ENCODE results near the gene RBM10.

DNA sequence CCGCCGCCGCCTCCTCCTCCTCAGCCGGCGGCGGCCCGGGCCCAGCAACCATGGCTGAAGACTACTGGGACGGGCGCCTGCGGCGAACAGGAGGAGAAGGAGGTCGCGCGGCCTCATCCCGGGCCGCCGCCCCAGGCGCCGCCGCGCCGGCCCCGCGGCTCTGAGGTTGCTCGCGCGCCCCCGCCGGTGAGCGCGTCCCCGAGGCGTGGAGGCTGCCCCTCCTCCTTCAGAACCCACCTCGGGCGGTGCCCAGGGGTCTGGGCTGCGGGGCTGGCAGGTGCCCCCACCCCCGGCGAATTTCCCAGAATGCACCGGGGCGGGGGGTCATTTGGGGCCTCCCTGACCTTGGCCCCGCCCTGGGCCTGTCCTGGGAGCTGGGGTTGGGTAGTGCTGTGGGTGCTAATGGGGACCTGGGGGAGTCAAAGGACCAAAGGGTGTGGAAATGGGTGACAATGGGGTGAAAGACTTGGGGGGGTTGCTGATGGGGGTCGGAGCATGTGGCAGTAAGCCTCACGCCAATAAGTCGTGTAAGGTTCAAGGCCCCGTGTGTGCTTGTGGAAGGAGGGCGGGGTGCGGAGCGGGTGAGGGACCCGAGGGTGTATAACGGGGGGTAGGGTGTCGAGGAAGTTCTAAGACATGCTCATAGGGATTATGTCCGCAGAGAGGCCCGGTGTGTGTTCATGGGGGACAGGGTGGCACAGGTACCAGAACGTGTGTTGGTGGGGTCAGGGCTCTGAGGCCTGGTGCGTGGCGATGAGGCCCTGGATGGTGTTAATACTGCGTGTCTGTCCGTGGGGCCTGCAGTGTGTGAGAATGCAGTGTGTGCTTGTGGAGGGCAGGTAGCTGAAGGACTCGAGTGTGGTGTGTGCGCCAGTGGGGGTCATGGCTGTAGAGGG is 74.1 kb downstream of the RBM10 start:
- TF ChIP-seq CTCF (IDR thresholded peaks at IDR 0.05; ENCODE audit: extremely low read depth in 1 of 2, insufficient read depth in 1 of 2, low read depth in 1 of 2, low read length in 2 of 2) (no peak), POLR2A (IDR thresholded peaks at IDR 0.05; ENCODE audit: low read depth, low read length) (no peak), JUN (IDR thresholded peaks at IDR 0.05; ENCODE audit: borderline replicate concordance, insufficient read depth, insufficient read length, low read depth) (no peak), FOS (IDR thresholded peaks at IDR 0.05; ENCODE audit: borderline replicate concordance, insufficient read depth, low read length) (no peak), POLR2AphosphoS5 (IDR thresholded peaks at IDR 0.05; ENCODE audit: insufficient read depth, low read depth, low read length) (no peak)
- TF ChIP-seq, protein P1, sequence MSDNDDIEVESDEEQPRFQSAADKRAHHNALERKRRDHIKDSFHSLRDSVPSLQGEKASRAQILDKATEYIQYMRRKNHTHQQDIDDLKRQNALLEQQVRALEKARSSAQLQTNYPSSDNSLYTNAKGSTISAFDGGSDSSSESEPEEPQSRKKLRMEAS (IDR thresholded peaks at IDR 0.05; ENCODE audit: insufficient read depth, insufficient read length): no peak

All from endothelial cell of umbilical vein (primary cell).